HTERT RPE-1 (cell line): ENCODE results near the gene INPP5E.

Experiments used
- in situ Hi-C: fragments of 300-500 bp; cut with MboI; formaldehyde crosslinking; loops from 4 replicates; pipeline ENCODE4 v1.14.3; 2020; ENCODE audit warnings: low sequenced_read_pairs

The INPP5E gene

DNA sequence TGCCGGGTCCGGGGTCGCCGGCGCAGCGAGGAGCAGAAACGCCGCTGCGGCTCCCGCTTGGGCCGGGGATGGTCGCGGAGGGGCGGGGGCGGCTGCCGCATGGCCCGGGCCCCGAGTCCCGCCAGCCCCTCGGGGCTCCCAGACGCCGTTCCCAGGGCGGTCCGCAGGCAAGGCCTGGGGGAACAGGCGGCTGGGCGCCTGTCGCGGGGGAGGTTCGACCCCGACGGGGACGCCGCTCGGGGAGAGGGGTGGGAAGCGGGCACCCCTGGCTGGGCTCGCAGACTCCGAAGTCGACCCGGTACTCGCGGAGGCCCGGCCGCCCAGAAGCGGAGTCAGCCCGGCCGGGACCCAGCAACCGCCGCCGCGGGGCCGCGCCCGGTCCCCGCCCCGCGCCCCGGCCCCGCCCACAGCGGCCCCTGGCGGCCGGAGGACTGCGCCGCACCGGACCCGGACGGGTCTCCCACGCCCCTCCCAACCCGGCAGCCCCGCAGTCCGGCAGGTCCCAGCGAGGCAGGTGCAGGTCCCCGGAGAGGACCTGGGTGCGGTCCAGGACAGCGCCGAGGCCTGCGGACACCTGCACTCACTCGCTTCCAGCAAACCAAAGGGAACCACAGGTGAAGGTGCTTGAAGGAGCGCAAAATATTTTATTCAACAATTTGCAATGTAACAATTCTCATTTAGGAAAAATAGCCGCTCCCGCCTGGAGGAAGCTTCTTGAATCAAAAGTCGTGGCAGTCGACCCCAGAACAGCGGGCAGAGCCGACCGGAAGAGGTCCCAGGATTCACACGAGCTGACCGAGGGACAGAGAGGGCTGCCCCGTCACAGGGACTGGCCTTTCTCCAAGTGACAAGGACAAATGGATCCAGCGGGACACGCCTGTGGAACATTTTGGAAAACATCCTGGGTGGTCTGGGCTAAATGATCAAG, at the start of gene INPP5E:
INPP5E (minus strand) TSS at position 365 of the 928 bp plus-strand sequence. CDS start 426 bp downstream, outside the sequence.
- in situ Hi-C loops = no loop called here

DNA sequence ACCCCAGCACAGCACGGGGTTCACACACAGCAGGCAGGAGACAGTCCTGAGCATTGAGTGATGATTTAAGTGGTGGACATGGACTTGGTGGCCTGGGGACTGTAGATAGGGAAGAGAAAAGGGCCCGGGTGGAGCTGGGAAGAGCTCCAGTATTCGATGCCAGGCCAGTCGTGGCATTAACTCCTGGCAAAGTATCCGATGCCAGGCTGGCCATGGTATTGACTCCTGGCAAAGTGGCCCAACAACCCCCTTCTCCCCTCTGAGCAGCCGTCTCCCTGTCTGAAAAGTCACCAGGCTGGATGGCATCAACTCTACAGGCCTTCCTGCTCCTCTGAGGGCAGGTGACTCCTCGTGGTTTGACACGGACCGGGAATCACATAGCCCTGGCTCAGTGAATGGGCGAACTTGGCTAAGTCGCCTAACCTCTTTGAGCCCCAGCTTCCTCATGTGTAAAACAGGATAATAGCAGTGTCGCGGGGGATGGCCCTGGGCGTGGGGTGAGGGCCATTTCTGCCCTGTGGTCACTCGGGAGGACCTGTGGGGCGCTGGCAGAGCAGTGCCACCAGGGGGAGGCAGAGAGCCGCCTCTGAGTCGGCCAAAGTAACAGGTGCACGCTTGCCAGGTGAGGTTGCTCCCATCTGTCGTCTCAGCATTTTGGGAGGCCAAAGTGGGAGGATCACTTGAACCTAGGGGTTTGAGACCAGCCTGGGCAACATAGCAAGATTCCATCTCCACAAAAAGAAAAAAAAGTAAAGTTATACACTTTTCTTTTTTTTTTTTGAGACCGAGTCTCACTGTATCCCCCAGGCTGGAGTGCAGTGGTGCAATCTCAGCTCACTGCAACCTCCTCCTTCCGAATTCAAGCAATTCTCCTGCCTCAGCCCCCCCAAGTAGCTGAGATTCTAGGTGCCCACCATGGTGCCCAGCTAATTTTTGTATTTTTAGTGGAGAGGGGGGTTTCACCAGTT, 48.9 kb upstream of the INPP5E start:
- in situ Hi-C loops = no loop called here

DNA sequence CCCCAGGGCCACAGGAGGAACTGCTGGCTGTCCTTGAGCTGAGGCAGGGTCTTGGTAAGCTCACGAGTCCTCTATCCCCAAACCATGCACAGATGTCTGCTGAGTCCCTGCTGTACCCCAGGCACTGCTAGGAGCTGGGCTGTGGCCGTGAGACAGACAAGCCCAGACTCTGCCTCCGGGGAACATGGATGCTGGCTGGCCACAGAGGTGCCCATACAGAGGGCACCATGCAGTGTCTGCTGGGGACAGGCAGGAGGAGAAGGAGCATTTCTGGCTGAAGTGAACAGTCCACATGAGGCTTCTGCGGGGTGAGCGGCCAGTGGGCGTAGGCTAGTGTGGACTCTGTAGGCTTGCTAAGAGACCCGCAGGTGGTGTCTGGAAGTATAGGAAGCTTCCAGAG, 48.0 kb upstream of the INPP5E start:
- in situ Hi-C loops = no loop called here

- in situ Hi-C loops = no loop called here
Observed at GRCh38 chr9:136486823-136487620, 47.4 kb upstream of the INPP5E start.

DNA sequence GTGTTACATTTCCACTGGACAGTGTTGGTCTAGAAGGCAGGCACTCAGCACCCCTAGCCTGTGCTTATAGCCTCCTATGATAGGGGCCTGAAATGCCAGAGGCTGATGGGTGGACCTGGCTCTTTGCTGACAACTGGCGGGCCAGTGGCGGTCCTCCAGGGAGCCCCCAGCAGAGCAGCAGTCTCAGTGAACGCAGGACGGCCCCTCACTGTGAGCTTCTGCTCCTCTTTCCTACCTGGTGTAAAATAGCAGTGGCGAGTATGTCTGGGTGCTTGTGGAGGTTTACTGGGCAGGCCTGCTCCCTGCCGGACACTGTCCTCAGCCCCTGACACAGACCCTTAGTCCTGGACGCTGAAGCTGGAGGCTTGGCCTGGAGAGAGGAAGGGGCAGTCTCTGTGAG, 46.5 kb upstream of the INPP5E start:
- in situ Hi-C loops = no loop called here

GRCh38 chr9:136485049-136486045, 45.7 kb upstream of the INPP5E start:
- in situ Hi-C loops = no loop called here

- in situ Hi-C loops = no loop called here
Observed at GRCh38 chr9:136484153-136485048, 44.8 kb upstream of the INPP5E start.

- in situ Hi-C loops = no loop called here
Observed at GRCh38 chr9:136483589-136484152, 44.0 kb upstream of the INPP5E start.

DNA sequence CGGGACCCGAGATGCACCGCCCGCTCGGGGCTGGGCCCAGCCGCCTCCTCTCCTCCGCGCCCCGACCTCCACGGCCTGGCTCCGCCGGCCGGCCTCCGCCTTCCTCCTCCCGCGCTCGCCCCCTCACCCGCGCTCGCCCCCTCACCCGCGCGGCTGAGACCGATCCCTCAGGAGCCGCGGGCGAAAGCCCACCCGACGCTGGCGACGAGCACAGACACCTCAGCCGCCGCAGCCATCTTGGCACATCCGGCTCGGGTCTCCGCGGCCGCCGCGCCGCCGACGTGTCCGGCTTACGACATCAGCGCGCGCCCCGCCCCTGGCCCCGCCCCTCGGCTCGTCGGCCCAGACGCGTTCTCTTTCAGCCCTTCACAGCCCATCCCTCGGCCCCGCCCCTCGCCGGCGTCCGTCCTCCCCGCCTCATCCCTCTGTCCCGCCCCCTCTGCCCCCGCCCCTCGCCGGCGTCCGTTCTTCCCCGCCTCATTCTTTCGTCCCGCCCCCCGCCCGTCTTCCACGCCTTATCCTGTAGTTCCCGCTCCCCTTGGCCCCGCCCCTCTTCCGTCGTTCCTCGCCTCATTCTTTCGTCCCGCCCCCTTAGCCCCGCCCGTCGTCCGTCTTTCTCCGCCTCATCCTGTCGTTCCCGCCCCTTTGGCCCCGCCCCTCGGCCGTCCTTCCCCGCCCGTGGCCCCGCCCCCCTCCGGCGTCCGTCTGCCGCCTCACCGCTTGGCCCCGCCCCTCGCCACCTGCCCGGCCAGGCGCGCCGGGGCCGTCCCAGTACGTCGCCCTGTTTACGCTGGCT, 43.3 kb upstream of the INPP5E start, which contains the start of gene SEC16A:
SEC16A (minus strand) TSS at position 248 of the 796 bp plus-strand sequence. CDS start 5,425 bp downstream, outside the sequence.
- in situ Hi-C loops = no loop called here

DNA sequence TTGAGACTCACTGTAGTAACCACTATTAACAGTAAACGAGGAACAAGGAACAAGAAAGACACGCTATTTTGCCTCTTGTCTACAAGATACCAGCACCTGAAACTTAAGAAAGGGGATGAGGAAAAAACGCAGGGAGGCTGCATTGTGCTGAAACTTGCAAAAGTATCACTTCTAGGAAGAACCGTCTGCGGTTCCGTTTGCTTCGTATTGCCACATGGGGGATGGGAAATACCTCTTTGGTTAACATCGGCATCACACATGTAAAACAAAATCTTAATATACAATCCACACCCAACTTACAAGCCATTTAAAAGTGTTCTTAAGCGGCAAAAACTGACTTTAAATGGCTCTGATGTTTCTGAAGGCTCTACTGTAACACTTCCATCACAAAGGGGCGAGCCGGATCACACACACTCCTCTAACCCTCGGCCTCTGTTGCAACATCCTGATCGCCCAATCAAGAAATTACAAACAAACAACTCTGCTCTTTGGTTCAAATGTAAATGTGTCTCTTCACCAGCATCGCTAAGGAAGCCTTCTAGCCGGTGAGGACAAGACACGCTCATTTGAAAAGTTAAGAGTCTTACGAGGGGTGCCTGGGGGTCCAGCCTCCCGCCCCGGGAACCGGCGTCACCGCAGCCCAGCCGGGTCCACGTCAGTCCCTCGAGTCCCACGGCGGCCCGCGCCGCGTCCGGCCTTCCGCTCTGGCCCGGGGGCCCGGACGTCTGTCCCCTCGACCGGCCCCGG, 42.6 kb upstream of the INPP5E start:
- in situ Hi-C loops = no loop called here

- in situ Hi-C loops = no loop called here
Observed at GRCh38 chr9:136481558-136481957, 41.9 kb upstream of the INPP5E start.

- in situ Hi-C loops = no loop called here
Observed at GRCh38 chr9:136476369-136477150, 36.9 kb upstream of the INPP5E start.

DNA sequence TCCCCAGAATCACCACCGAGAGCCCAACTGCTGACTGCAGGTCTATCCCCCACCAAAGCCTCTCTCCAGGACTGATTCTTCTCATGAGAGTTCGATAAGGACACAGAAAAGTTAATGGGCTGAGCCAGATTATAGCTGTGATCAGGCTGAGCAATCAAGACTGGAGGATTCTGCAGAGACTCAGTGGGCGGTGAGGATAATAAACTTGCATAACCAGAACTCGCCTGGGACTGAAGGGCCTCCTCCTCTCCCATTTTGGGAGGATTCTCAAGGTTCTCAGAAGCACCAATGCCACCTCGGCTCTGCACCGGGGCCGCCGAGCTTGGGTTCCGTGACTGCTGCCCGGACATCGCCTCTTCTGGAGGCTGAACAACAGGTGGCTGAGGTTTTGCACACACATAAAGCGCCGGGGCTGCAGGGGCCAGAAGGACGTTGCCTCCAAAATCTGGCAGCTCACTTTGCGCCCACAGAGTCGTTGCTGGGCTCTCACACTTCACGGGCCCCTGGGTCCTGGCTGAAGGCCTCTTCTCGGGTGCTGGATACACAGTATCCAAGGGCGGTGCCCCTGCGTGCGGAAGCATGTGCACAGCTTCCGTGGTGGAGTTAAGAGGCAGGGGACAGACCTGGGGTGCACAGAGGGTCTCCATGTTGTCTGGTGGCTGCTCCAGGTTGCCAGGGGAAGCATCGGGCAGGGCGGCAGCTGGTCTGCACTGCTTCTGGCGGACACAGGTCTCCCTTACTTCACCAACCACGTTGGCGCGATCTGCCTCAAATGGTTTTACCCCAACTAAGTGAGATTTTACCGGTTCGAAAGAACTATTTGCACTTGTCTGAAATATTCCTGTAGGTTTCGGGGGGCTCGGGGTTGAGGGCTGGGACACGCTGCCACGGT, 35.6 kb upstream of the INPP5E start:
- in situ Hi-C loops = no loop called here

- in situ Hi-C loops = no loop called here
Observed at GRCh38 chr9:136474021-136474640, 34.5 kb upstream of the INPP5E start.
